ENCODE measurements around the gene CMTM4.
"Not testable (repeated sequence)": the region's sequence is repeated elsewhere in the genome, so short reads cannot be mapped to it uniquely, and the experiment has no call there.

- TF ChIP-seq POLR2A (IDR thresholded peaks at IDR 0.05; ENCODE audit: low read depth, low read length); SPI1 (IDR thresholded peaks at IDR 0.05; ENCODE audit: low read depth, low read length); POLR2AphosphoS5 (IDR thresholded peaks at IDR 0.05; ENCODE audit: low read depth, low read length); POU2F2 (IDR thresholded peaks at IDR 0.05; ENCODE audit: low read depth, low read length); TAF1 (IDR thresholded peaks at IDR 0.05; ENCODE audit: low read depth, low read length); PAX5 (IDR thresholded peaks at IDR 0.05; ENCODE audit: insufficient read depth, low read length, severe bottlenecking): not testable (repeated sequence)
Observed at GRCh38 chr16:66596559-66596958, 100.0 kb downstream of the CMTM4 start.
